ENCODE results near the gene SLC35F4. TPM values are rescaled to one million over a fixed set of nuclear protein-coding genes. Genes with fewer than 3 reads are reported as not detected.
"Not testable (repeated sequence)": the region's sequence is repeated elsewhere in the genome, so short reads cannot be mapped to it uniquely, and the experiment has no call there.

SLC35F4 gene
- total RNA-seq, 2 experiments from 2014 or later, result not detected

- POLR2A ChIA-PET, result no interaction called here
- DNase-seq, result no peak
- CTCF ChIA-PET, result no interaction called here
- H3K27ac Mint-ChIP-seq, result no peak overlapping the region
- no peaks in the 10 kb centered on the region for H3K27me3 Mint-ChIP-seq
- no peaks in the 10 kb centered on the region for H3K36me3 Mint-ChIP-seq (ENCODE audit: low read depth)
- H3K4me1 Mint-ChIP-seq, result no peaks in the 10 kb centered on the region
- no peaks in the 10 kb centered on the region for H3K9me3 Mint-ChIP-seq
- H3K4me3 Mint-ChIP-seq, result no peak overlapping the region
These were observed 116.6 kb downstream of the SLC35F4 start for GRCh38 chr14:57749267-57749666.

GRCh38 chr14:57748279-57748678 lies 117.6 kb downstream of the SLC35F4 start:
- Mint-ChIP-seq H3K9me3 (no peaks in the 10 kb centered on the region), H3K4me1 (no peaks in the 10 kb centered on the region), H3K4me3 (no peak overlapping the region), H3K27me3 (no peaks in the 10 kb centered on the region), H3K27ac (no peak overlapping the region), H3K36me3 (ENCODE audit: low read depth) (no peaks in the 10 kb centered on the region)
- CTCF ChIA-PET, result no interaction called here
- POLR2A ChIA-PET, result no interaction called here
- DNase-seq, result no peak

GRCh38 chr14:57747036-57747435 lies 118.9 kb downstream of the SLC35F4 start:
- POLR2A ChIA-PET, result no interaction called here
- CTCF ChIA-PET, result no interaction called here
- DNase-seq, result no peak
- H3K4me3 Mint-ChIP-seq, result no peak overlapping the region
- no peak overlapping the region for H3K27ac Mint-ChIP-seq
- H3K27me3 Mint-ChIP-seq, result no peaks in the 10 kb centered on the region
- H3K4me1 Mint-ChIP-seq, result no peaks in the 10 kb centered on the region
- H3K9me3 Mint-ChIP-seq, result peaks cover 4% of the 10 kb centered on the region
- no peaks in the 10 kb centered on the region for H3K36me3 Mint-ChIP-seq (ENCODE audit: low read depth)

GRCh38 chr14:57746563-57746962 lies 119.3 kb downstream of the SLC35F4 start:
- H3K9me3 Mint-ChIP-seq, result peaks cover 4% of the 10 kb centered on the region
- H3K27ac Mint-ChIP-seq, result no peak overlapping the region
- H3K4me3 Mint-ChIP-seq, result no peak overlapping the region
- no peaks in the 10 kb centered on the region for H3K4me1 Mint-ChIP-seq
- no peak for DNase-seq
- no peaks in the 10 kb centered on the region for H3K27me3 Mint-ChIP-seq
- ChIA-PET POLR2A (no interaction called here), CTCF (no interaction called here)
- no peaks in the 10 kb centered on the region for H3K36me3 Mint-ChIP-seq (ENCODE audit: low read depth)

- H3K36me3 Mint-ChIP-seq (ENCODE audit: low read depth), result no peaks in the 10 kb centered on the region
- no peak for DNase-seq
- POLR2A ChIA-PET, result no interaction called here
- CTCF ChIA-PET, result no interaction called here
- peaks cover 4% of the 10 kb centered on the region for H3K9me3 Mint-ChIP-seq
- H3K4me3 Mint-ChIP-seq, result no peak overlapping the region
- H3K27ac Mint-ChIP-seq, result no peak overlapping the region
- H3K27me3 Mint-ChIP-seq, result no peaks in the 10 kb centered on the region
- no peaks in the 10 kb centered on the region for H3K4me1 Mint-ChIP-seq
These were observed 126.4 kb downstream of the SLC35F4 start for GRCh38 chr14:57739516-57739915.

GRCh38 chr14:57737598-57737997 lies 128.3 kb downstream of the SLC35F4 start:
- no peak overlapping the region for H3K4me3 Mint-ChIP-seq
- no peaks in the 10 kb centered on the region for H3K4me1 Mint-ChIP-seq
- DNase-seq, result no peak
- POLR2A ChIA-PET, result no interaction called here
- H3K27me3 Mint-ChIP-seq, result no peaks in the 10 kb centered on the region
- no peaks in the 10 kb centered on the region for H3K36me3 Mint-ChIP-seq (ENCODE audit: low read depth)
- H3K27ac Mint-ChIP-seq, result no peak overlapping the region
- H3K9me3 Mint-ChIP-seq, result peaks cover 4% of the 10 kb centered on the region
- CTCF ChIA-PET, result no interaction called here

- ChIA-PET POLR2A (no interaction called here), CTCF (no interaction called here)
- H3K27ac Mint-ChIP-seq, result no peak overlapping the region
- no peaks in the 10 kb centered on the region for H3K27me3 Mint-ChIP-seq
- no peaks in the 10 kb centered on the region for H3K4me1 Mint-ChIP-seq
- no peak for DNase-seq
- no peaks in the 10 kb centered on the region for H3K36me3 Mint-ChIP-seq (ENCODE audit: low read depth)
- no peak overlapping the region for H3K4me3 Mint-ChIP-seq
- no peaks in the 10 kb centered on the region for H3K9me3 Mint-ChIP-seq
These were observed 129.5 kb downstream of the SLC35F4 start for GRCh38 chr14:57736391-57736790.

- H3K4me1 Mint-ChIP-seq, result no peaks in the 10 kb centered on the region
- no peaks in the 10 kb centered on the region for H3K27me3 Mint-ChIP-seq
- ChIA-PET POLR2A (no interaction called here), CTCF (interaction anchor here (0.6 kb wide), 1 partner anchor 102 kb away, joined by 3 read pairs; no protein-coding TSS in a partner anchor)
- H3K9me3 Mint-ChIP-seq, result no peaks in the 10 kb centered on the region
- DNase-seq, result no peak
- no peak overlapping the region for H3K27ac Mint-ChIP-seq
- no peaks in the 10 kb centered on the region for H3K36me3 Mint-ChIP-seq (ENCODE audit: low read depth)
- H3K4me3 Mint-ChIP-seq, result no peak overlapping the region
These were observed 130.6 kb downstream of the SLC35F4 start for GRCh38 chr14:57735276-57735675.

- no peaks in the 10 kb centered on the region for H3K9me3 Mint-ChIP-seq
These were observed 133.2 kb downstream of the SLC35F4 start for GRCh38 chr14:57732463-57733285.

GRCh38 chr14:57729208-57730187 lies 136.4 kb downstream of the SLC35F4 start:
- Mint-ChIP-seq H3K27me3 (no peaks in the 10 kb centered on the region), H3K9me3 (no peaks in the 10 kb centered on the region), H3K36me3 (ENCODE audit: low read depth) (no peaks in the 10 kb centered on the region), H3K27ac (no peak overlapping the region), H3K4me1 (no peaks in the 10 kb centered on the region), H3K4me3 (no peak overlapping the region)
- ChIA-PET POLR2A (no interaction called here), CTCF (no interaction called here)
- DNase-seq, result no peak

More at GRCh38 chr14:57732463-57733285, 133.2 kb downstream of the SLC35F4 start:
- POLR2A ChIA-PET, result no interaction called here
- no peak for DNase-seq
- Mint-ChIP-seq H3K27me3 (no peaks in the 10 kb centered on the region), H3K36me3 (ENCODE audit: low read depth) (no peaks in the 10 kb centered on the region), H3K4me3 (no peak overlapping the region), H3K4me1 (no peaks in the 10 kb centered on the region), H3K27ac (no peak overlapping the region)
- CTCF ChIA-PET, result no interaction called here

GRCh38 chr14:57725399-57726077 lies 140.4 kb downstream of the SLC35F4 start:
- Mint-ChIP-seq H3K9me3 (peaks cover 2% of the 10 kb centered on the region), H3K36me3 (ENCODE audit: low read depth) (no peaks in the 10 kb centered on the region), H3K27ac (no peak overlapping the region), H3K4me3 (no peak overlapping the region), H3K4me1 (no peaks in the 10 kb centered on the region), H3K27me3 (no peaks in the 10 kb centered on the region)
- no peak for DNase-seq
- POLR2A ChIA-PET, result no interaction called here
- CTCF ChIA-PET, result no interaction called here

- H3K4me1 Mint-ChIP-seq, H3K9me3 Mint-ChIP-seq: not testable (repeated sequence)
These were observed 143.8 kb downstream of the SLC35F4 start for GRCh38 chr14:57722141-57722540.

GRCh38 chr14:57714487-57714931 lies 151.4 kb downstream of the SLC35F4 start:
- ChIA-PET POLR2A (no interaction called here), CTCF (no interaction called here)
- Mint-ChIP-seq H3K27ac (no peak overlapping the region), H3K9me3 (peaks cover 3% of the 10 kb centered on the region), H3K27me3 (no peaks in the 10 kb centered on the region), H3K4me1 (no peaks in the 10 kb centered on the region), H3K36me3 (ENCODE audit: low read depth) (no peaks in the 10 kb centered on the region), H3K4me3 (no peak overlapping the region)
- DNase-seq, result no peak

More at GRCh38 chr14:57722141-57722540, 143.8 kb downstream of the SLC35F4 start:
- DNase-seq; H3K27ac Mint-ChIP-seq; H3K36me3 Mint-ChIP-seq (ENCODE audit: low read depth); H3K4me3 Mint-ChIP-seq; POLR2A ChIA-PET; H3K27me3 Mint-ChIP-seq; CTCF ChIA-PET: not testable (repeated sequence)

All from activated CD4-positive, alpha-beta memory T cell treated with anti-CD3 and anti-CD28 coated beads, Interleukin-2, amount 10 ng/mL, durations not matched to agents 7 days and 5 days (primary cell).